H9 (cell line): Measurements from ENCODE around the gene TIAM2. TPM values are rescaled to one million over a fixed set of nuclear protein-coding genes. Genes with fewer than 3 reads are reported as not detected.

Experiments
- DNase-seq: peaks from one replicate; pipeline ENCODE4 v3.0.0-alpha.2; 2017
- H2AFZ ChIP-seq: one replicate; pipeline ENCODE4 v1.6.1; 2013; ENCODE audit warnings: mild to moderate bottlenecking, low read length, control low read depth, moderate library complexity
- H2AK5ac ChIP-seq: 2 replicates; pipeline ENCODE4 v1.6.1; 2013; ENCODE audit warnings: low read length, control low read depth, mixed read lengths; ENCODE audit not compliant: insufficient read length
- H2BK120ac ChIP-seq: one replicate; pipeline ENCODE4 v1.6.1; 2013; ENCODE audit warnings: low read depth, mild to moderate bottlenecking, low read length, control low read depth, inconsistent platforms; ENCODE audit not compliant: poor library complexity, severe bottlenecking
- H2BK12ac ChIP-seq: 2 replicates; pipeline ENCODE4 v1.6.1; 2013; ENCODE audit warnings: low read length, control low read depth, mixed read lengths, low read depth; ENCODE audit not compliant: insufficient read length
- H2BK15ac ChIP-seq: 2 replicates; pipeline ENCODE4 v1.6.1; 2013; ENCODE audit warnings: low read depth, low read length, control low read depth
- H2BK20ac ChIP-seq: one replicate; pipeline ENCODE4 v1.6.1; 2013; ENCODE audit warnings: low read depth, mild to moderate bottlenecking, low read length, control low read depth, inconsistent platforms; ENCODE audit not compliant: poor library complexity, severe bottlenecking
- H2BK5ac ChIP-seq: 2 replicates; pipeline ENCODE4 v1.6.1; 2013; ENCODE audit warnings: low read length, control low read depth, mixed read lengths; ENCODE audit not compliant: insufficient read length
- H3K14ac ChIP-seq: 2 replicates; pipeline ENCODE4 v1.6.1; 2013; ENCODE audit warnings: low read length, control low read depth; ENCODE audit not compliant: insufficient read depth
- H3K18ac ChIP-seq: 2 replicates; pipeline ENCODE4 v1.6.1; 2013; ENCODE audit warnings: low read depth, mild to moderate bottlenecking, mixed read lengths, low read length, control low read depth; ENCODE audit not compliant: insufficient read length
- H3K23ac ChIP-seq: 2 replicates; pipeline ENCODE4 v1.6.1; 2013; ENCODE audit warnings: low read length, control low read depth, mixed read lengths, low read depth; ENCODE audit not compliant: insufficient read length
- H3K23me2 ChIP-seq: 2 replicates; pipeline ENCODE4 v1.6.1; 2013; ENCODE audit warnings: low read depth, mild to moderate bottlenecking, mixed read lengths, low read length, control low read depth; ENCODE audit not compliant: insufficient read length, poor library complexity, severe bottlenecking
- H3K27ac ChIP-seq: 2 replicates; pipeline ENCODE4 v1.5.1; 2013; ENCODE audit warnings: low read length, control low read depth, mixed read lengths, low read depth; ENCODE audit not compliant: insufficient read length
- H3K27me3 ChIP-seq: 2 replicates; pipeline ENCODE4 v1.6.1; 2013; ENCODE audit warnings: low read length, control low read depth, inconsistent platforms; ENCODE audit not compliant: insufficient read depth
- H3K4ac ChIP-seq: 2 replicates; pipeline ENCODE4 v1.6.1; 2013; ENCODE audit warnings: low read depth, mild to moderate bottlenecking, control low read depth, inconsistent platforms, low read length, moderate library complexity
- H3K4me1 ChIP-seq: 2 replicates; pipeline ENCODE4 v1.6.1; 2013; ENCODE audit warnings: low read length, control low read depth, inconsistent platforms; ENCODE audit not compliant: insufficient read depth
- H3K4me2 ChIP-seq: 2 replicates; pipeline ENCODE4 v1.6.1; 2013; ENCODE audit warnings: low read length, control low read depth, mixed read lengths; ENCODE audit not compliant: insufficient read length, insufficient read depth
- H3K56ac ChIP-seq: 2 replicates; pipeline ENCODE4 v1.6.1; 2013; ENCODE audit warnings: low read depth, mild to moderate bottlenecking, mixed read lengths, low read length, control low read depth; ENCODE audit not compliant: insufficient read length
- H3K79me1 ChIP-seq: 2 replicates; pipeline ENCODE4 v1.6.1; 2013; ENCODE audit warnings: low read depth, mild to moderate bottlenecking, moderate library complexity, low read length, control low read depth, inconsistent platforms; ENCODE audit not compliant: insufficient read depth, poor library complexity, severe bottlenecking
- H3K79me2 ChIP-seq: 2 replicates; pipeline ENCODE4 v1.6.1; 2013; ENCODE audit warnings: low read length, control low read depth, inconsistent platforms; ENCODE audit not compliant: insufficient read depth
- H3K9ac ChIP-seq: 2 replicates; pipeline ENCODE4 v1.6.1; 2013; ENCODE audit warnings: low read length, control low read depth, mixed read lengths; ENCODE audit not compliant: insufficient read length; ENCODE audit errors: extremely low read depth
- H3K9me3 ChIP-seq: one replicate; pipeline ENCODE4 v1.6.1; 2013; ENCODE audit warnings: low read depth, low read length, inconsistent platforms; ENCODE audit not compliant: control insufficient read depth
- H3T11ph ChIP-seq: one replicate; pipeline ENCODE4 v1.6.1; 2013; ENCODE audit warnings: mild to moderate bottlenecking, low read length, control low read depth, inconsistent platforms
- H4K20me1 ChIP-seq: one replicate; pipeline ENCODE4 v1.6.1; 2013; ENCODE audit not compliant: control insufficient read depth, insufficient read length, insufficient read depth
- H4K5ac ChIP-seq: 2 replicates; pipeline ENCODE4 v1.6.1; 2013; ENCODE audit warnings: low read depth, mild to moderate bottlenecking, mixed read lengths, low read length, control low read depth; ENCODE audit not compliant: insufficient read length
- H4K8ac ChIP-seq: replicated peaks from 2 replicates; pipeline ENCODE4 v1.6.1; 2013; ENCODE audit warnings: low read length, control low read depth, mixed read lengths, low read depth; ENCODE audit not compliant: insufficient read length
- H4K91ac ChIP-seq: 2 replicates; pipeline ENCODE4 v1.6.1; 2013; ENCODE audit warnings: low read depth, mild to moderate bottlenecking, moderate library complexity, mixed read lengths, low read length, control low read depth; ENCODE audit not compliant: insufficient read length
- H3K27ac Mint-ChIP-seq, 3 experiments: 2 replicates in 2 of 3; 3 replicates in 1 of 3; pipeline ENCODE4 v1.8.0; 2020 to 2021; ENCODE audit warnings: mixed read lengths in 3 of 3, mild to moderate bottlenecking in 1 of 3, moderate library complexity in 1 of 3
- H3K27me3 Mint-ChIP-seq: 2 replicates; pipeline ENCODE4 v1.8.0; 2021; ENCODE audit warnings: low read depth, mild to moderate bottlenecking, moderate library complexity, mixed read lengths
- H3K36me3 Mint-ChIP-seq, 3 experiments: 2 replicates in 2 of 3; 3 replicates in 1 of 3; pipeline ENCODE4 v1.8.0; 2020 to 2021; ENCODE audit warnings: low read depth in 3 of 3, mixed read lengths in 3 of 3; ENCODE audit not compliant: insufficient read depth in 1 of 3
- H3K4me1 Mint-ChIP-seq, 2 experiments: 2 replicates each; pipeline ENCODE4 v1.8.0; 2020; ENCODE audit warnings: mixed read lengths in 2 of 2
- H3K4me3 Mint-ChIP-seq, 2 experiments: 2 replicates in 1 of 2; 3 replicates in 1 of 2; pipeline ENCODE4 v1.8.0; 2020 to 2021; ENCODE audit warnings: mild to moderate bottlenecking in 2 of 2, mixed read lengths in 2 of 2, moderate library complexity in 1 of 2
- H3K9me3 Mint-ChIP-seq, 2 experiments: 2 replicates in 1 of 2; 3 replicates in 1 of 2; pipeline ENCODE4 v1.8.0; 2020; ENCODE audit warnings: mild to moderate bottlenecking in 2 of 2, mixed read lengths in 2 of 2, moderate library complexity in 1 of 2
- CTCF ChIP-seq: fragments of 200-600 bp; sonication (generic); conservative IDR thresholded peaks from 3 replicates; pipeline ENCODE4 v1.8.0; 2021; ENCODE audit warnings: antibody characterized with exemption, mild to moderate bottlenecking
- WGBS: extraction: QIAGEN DNeasy Blood & Tissue Kit; methylation state at CpG from one replicate; pipeline ENCODE4 v1.1.7; 2013; ENCODE audit warnings: missing lambda C conversion rate, low lambda C conversion rate, mixed read lengths; ENCODE audit not compliant: insufficient read length; ENCODE audit errors: extremely low coverage; 5-methylcytosine and 5-hydroxymethylcytosine counted together
- total RNA-seq: library from RNA; stranded (reverse); gene quantifications from 2 replicates; pipeline ENCODE4 v1.2.1, GENCODE V29; 2021

TIAM2 gene
- total RNA-seq, 1 experiment from 2014 or later = 6.3 TPM

DNA sequence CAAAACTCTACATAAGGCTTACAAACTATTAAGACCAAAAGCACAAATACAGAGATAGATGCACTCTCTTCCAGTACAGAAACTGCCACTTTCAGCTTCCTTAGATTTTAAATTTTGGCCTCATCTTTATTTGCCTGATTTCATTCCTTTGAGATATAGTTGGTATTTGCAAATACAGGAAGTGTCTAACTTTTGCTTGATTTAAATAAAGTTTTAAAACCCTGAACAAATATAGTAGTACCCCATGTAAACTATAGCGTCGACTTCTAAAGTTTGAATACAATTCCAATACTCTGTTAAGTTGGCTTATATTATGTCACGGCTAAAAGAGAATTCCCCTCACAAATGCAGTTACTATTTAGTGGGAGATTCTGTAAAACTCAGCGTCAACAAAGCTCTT, 267.5 kb downstream of the TIAM2 start:
- Histone ChIP-seq H2BK5ac (no peak overlapping the region), H3K4ac (no peak overlapping the region), H2AK5ac (no peak overlapping the region), H3K9ac (no peak overlapping the region), H3K27me3 (no peaks in the 10 kb centered on the region), H3K27ac (no peak overlapping the region), H3K9me3 (no peaks in the 10 kb centered on the region), H3K56ac (no peak overlapping the region), H2BK12ac (no peak overlapping the region), H3K23me2 (no peaks in the 10 kb centered on the region), H4K20me1 (no peaks in the 10 kb centered on the region), H2BK20ac (no peak overlapping the region), H3K18ac (no peak overlapping the region), H3K79me2 (0 out of 2 replicates have a peak, but pooled peaks cover 2% of the 10 kb centered on the region), H4K91ac (no peak overlapping the region), H3K14ac (no peak overlapping the region), H3K4me1 (no peaks in the 10 kb centered on the region; the same call in 1 of the 2 replicates), H3T11ph (no peak overlapping the region), H3K4me2 (no peak overlapping the region), H2AFZ (no peak overlapping the region), H2BK15ac (no peak overlapping the region), H2BK120ac (no peak overlapping the region), H4K8ac (no peak overlapping the region), H4K5ac (no peak overlapping the region), H3K23ac (no peak overlapping the region), H3K79me1 (no peaks in the 10 kb centered on the region)
- H3K36me3 Mint-ChIP-seq = peaks cover 26 to 48% (median 44%) of the 10 kb centered on the region in 3 experiments
- H3K27ac Mint-ChIP-seq = peak overlapping the region in 1 of 3 experiments; percentile 71; a peak in 1 of 7 replicates
- H3K4me3 Mint-ChIP-seq = no peak overlapping the region
- DNase-seq = no peak
- peaks cover 25 to 37% of the 10 kb centered on the region in 2 experiments for H3K4me1 Mint-ChIP-seq
- no CpG with 5 or more reads among the region's 4 CpGs for WGBS
- no peaks in the 10 kb centered on the region; a peak in 2 of 5 replicates for H3K9me3 Mint-ChIP-seq
- no peaks in the 10 kb centered on the region for H3K27me3 Mint-ChIP-seq
- no peak for TF ChIP-seq CTCF
